ENCODE measurements around the gene ADORA2B. TPM values are rescaled to one million over a fixed set of nuclear protein-coding genes. Genes with fewer than 3 reads are reported as not detected.
A peak's percentile ranks its signal among the peaks of the same experiment; 100 is the strongest.
"Not testable (repeated sequence)": the region's sequence is repeated elsewhere in the genome, so short reads cannot be mapped to it uniquely, and the experiment has no call there.

Gene ADORA2B
- total RNA-seq, 1 donor from 2014 or later = 4.1 TPM

DNA sequence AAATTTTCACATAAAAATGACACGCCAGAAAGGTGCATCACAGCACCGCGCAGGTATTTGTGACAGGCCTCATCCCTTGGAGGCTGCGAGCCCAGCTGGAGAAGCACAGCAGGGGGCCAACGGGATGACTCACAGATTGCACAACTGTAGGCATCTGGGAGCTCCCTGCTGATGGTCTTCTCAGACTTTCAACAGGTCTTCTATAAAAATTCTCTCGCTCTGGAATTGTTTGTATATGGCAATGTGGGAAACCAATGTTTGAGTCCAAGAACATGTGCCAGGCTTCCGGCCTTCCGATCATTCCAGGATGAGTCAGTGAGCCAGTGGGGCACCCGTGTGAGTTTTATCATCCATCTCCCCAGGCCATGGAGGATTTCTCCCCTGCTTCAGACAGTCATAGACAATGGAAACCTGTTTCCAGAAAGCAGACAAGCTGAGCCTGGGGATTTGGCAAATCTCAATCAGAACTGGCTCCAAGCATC lies 24.1 kb upstream of the ADORA2B start:
- no peak for DNase-seq (ENCODE audit: low spot score in 2 of 2)
- FAIRE-seq = no peak

DNA sequence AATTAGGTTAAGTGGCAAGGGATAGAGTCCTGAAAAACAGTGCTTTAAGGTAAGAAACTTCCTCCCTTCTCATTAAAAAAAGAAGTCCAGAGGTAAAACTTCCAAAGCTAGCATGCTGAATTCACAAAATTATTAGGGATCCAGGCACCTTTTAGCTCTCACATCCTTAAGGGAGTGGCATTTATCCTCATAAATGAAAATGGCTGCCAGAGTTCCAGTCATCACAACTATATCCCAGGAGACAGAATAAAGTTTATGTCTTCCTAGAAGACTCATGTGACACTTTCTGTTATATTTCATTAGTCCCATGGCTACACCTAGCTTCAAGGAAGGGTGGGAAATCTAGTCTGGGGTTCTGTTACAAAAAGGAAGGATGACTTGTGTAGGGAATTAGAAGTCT lies 23.3 kb upstream of the ADORA2B start:
- DNase-seq (ENCODE audit: low spot score in 2 of 2) (no peak), FAIRE-seq (no peak)

DNA sequence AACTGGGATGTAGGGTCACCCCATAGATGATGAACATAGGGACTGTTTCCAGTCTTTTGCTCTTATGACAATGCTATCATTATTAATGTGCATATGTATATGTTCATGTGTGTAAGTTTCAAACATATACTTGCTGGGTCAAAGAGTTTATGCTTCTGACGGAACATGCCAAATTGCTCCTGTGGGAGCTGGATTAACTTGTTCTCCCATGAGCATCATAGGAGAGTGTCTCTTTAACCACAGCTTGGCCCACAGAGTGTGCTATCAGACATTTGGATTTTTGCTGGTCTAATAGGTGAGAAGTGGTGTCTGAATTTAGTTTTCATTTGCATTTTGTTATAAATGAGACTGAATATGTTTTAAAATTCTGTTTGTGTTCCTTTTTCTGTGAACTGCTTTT lies 22.3 kb upstream of the ADORA2B start:
- no peak for FAIRE-seq
- no peak for DNase-seq (ENCODE audit: low spot score in 2 of 2)

DNA sequence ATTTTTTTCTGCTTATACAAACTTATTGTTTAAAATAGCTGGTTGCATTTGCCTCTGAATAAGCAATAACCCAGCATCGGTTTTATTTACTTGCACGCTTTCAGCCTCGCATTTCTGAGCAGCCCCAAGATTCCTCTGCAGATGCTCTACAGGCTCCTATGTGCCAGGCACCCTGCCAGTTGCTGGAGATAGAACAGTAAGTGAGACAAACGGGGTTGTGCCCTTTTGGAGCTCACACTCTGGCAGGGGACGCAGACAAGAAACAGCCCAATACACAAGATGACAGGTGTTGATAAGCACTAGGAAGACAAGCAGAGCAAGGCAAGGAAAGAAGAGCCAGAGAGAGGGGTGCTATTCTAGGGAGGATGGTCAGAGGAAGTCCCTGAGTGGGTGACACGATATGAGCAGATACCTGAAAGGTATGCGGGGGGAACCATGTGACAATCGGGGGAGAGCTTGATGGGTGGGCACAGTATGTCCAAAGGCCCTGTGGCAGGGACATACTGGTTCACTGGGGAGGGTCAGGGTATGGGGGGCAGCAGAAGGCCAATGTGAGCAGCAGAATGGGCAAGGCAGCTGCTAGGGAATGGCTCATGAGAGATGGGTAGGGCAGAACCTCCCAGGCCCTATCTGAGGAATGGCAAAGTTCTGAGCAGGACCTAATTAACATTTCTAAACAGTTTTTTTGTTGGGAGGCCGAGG lies 18.7 kb upstream of the ADORA2B start:
- FAIRE-seq = no peak

DNA sequence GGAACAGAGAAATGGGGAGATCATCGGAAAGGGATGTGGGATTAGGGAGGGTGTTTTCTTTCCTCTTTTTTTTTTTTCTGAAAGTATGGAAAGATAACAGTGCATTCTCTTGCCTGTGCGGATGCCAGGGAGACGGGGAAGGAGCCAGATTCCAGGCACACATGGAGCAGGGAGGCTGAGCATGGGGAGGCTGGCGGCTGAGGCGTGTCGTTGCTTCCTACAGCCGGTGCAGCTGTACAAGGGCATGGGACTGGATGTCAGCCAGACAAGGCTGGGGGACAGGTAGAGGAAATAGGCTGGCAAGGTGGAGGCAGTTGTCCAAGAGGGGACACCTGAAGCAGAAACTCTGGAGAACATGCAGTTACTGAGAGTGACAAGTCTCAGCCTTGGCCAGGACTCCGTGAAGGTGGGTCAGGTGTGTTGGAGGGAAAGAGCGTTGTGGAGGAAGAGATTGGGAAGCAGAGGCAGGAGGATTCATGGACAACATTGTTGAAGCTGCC lies 16.6 kb upstream of the ADORA2B start:
- DNase-seq (ENCODE audit: low spot score in 2 of 2) (no peak), FAIRE-seq (no peak)

More for the DNA sequence above, 18.7 kb upstream of the ADORA2B start:
- DNase-seq (ENCODE audit: low spot score in 2 of 2) = no peak

DNA sequence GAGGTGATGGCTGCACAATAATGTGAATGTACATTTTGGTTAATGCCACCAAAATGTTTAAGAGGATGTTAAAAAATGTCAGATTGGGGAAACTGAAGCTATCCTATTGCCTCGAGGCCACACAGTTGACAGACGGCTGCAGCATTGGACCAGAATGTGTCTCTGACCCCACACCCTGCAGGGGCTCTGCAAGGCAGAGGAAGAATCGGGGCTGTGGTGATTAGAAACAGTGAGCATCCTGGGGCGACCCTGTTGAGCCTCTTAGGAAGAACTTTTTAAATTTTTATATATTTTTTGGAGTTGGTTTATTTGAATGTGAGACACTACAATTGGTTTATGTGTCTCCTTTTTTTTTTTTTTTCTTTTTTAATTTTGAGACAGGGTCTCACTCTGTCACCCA lies 15.0 kb upstream of the ADORA2B start:
- FAIRE-seq (no peak), DNase-seq (ENCODE audit: low spot score in 2 of 2) (no peak)

DNA sequence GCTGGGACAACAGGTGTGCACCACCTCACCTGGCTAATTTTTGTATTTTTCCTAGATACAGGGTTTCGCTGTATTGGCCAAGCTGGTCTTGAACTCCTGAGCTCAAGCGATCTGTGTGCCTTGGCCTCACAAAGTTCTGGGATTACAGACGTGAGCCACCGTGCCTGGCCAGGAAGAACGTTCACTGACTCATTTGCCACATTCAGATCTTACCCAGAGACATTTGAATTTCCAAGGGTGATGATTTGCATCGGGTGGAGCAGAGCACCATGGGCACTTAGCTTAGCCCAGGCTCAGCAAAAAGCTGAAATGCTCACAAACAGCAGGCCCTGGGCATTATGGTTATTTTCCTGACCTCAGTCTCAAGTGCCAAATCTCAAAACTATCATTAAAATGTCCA lies 14.5 kb upstream of the ADORA2B start:
- FAIRE-seq (no peak), DNase-seq (ENCODE audit: low spot score in 2 of 2) (no peak)

DNA sequence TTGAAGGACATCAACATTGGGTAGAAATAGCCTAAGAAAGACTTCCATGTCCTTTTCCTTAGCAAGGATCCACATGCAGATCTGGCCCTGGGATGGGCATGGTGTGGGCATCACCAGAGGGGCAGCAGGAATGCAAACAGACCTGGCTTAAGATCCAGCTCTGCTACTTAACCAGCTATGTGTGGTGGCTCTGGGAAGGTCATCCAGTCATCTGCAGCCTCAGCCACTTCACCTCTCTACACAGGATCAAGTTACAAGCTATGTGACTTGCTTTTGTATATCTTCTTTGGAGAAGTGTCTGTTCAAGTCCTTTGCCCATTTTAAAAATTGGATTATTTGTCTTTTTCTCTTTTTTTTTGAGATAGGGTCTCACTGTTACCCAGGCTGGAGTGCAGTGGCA lies 13.5 kb upstream of the ADORA2B start:
- no peak for FAIRE-seq

DNA sequence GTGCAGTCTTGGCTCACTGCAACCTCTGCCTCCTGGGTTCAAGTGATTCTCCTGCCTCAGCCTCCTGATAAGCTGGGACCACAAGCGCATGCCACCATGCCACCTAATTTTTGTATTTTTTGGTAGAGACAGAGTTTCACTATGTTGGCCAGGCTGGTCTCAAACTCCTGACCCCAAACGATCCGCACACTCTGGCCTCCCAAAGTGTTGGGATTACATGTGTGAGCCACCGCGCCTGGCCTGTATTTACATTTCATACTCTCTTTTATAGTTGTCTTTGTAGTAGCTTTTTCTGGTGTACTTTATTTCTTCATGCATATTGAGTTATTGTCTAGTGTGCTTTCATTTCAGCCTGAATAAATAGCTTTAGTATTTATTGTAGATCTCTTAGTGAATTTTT lies 10.1 kb upstream of the ADORA2B start:
- FAIRE-seq (no peak), DNase-seq (ENCODE audit: low spot score in 2 of 2) (no peak)

More for the DNA sequence above, 13.5 kb upstream of the ADORA2B start:
- DNase-seq (ENCODE audit: low spot score in 2 of 2) = no peak

DNA sequence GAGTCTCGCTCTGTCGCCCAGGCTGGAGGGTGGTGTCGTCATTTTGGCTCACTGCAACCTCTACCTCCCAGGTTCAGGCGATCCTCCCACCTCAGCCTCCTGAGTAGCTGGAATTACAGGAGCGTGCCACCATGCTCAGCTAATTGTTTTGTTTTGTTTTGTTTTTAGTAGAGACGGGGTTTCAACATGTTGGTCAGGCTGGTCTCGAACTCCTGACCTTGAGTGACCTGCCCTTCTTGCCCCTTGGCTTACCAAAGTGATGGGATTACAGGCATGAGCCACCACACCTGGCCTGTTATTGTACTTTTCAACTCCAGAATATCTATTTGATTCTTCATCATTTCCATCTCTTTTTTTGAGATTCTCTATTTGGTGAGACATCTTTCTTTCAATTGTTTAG lies 9.0 kb upstream of the ADORA2B start:
- FAIRE-seq (no peak), DNase-seq (ENCODE audit: low spot score in 2 of 2) (no peak)

DNA sequence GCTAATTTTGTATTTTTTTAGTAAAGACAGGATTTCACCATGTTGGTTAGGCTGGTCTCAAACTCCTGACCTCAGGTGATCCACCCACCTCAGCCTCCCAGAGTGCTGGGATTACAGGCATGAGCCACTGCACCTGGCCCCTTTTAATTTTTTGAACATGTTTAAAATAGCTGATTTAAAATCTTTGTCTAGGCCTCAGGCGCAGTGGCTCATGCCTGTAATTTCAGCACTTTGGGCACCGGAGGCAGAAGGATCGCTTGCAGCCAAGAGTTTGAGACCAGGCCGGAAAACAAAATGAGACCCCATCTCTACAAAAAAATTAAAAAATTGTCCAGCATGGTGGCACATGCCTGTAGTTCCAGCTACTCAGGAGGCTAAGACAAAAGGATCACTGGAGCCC lies 8.4 kb upstream of the ADORA2B start:
- not testable (repeated sequence) for FAIRE-seq; DNase-seq (ENCODE audit: low spot score in 2 of 2)

DNA sequence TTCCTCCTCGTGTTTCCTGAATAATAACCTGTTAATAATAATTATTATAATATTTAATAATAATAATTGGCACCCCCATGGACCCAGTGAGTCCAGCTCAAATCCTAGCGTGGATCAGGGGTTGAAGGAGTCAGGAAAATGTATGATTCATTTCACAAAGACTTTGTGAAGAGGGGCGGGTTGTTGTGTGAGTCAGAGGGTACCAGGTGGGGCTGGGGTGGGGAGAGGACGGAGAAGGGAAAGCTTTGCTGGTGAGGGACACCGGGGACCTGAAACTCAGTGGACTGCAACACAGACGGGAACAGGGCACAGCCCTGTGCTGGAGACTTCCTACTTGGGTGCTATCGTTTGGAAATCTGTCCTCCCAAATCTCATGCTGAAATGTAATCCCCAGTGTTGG lies 3.1 kb upstream of the ADORA2B start:
- DNase-seq (ENCODE audit: low spot score in 2 of 2) = no peak
- FAIRE-seq = no peak

DNA sequence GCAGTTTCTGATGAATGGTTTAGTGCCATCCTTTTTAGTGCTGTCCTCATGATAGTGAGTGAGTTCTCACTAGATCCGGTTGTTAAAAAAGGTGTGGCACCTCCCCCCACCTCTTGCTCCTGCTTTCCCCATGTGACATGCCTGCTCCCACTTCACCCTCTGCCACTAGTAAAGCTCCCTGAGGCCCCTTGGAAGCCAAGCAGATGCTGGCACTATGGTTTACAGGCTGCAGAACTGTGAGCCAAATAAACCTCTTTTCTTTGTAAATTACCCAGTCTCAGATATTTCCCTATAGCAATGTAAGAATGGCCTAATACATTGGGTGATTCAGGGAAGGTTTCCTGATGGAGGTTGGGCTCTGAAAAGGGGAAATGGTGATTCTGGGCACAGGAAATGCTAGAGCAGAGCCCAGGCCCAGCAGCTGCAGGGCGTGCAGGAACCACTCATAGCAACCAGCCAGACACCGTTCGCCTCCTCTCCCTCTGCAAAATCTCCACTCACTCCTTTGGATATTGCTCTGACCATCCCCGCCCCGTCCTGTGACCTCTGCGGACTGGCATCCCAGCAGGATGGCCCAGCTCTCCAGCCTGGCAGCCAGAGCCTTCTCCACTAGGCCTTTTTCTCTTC lies 2.6 kb upstream of the ADORA2B start:
- FAIRE-seq = no peak
- no peak for DNase-seq (ENCODE audit: low spot score in 2 of 2)

DNA sequence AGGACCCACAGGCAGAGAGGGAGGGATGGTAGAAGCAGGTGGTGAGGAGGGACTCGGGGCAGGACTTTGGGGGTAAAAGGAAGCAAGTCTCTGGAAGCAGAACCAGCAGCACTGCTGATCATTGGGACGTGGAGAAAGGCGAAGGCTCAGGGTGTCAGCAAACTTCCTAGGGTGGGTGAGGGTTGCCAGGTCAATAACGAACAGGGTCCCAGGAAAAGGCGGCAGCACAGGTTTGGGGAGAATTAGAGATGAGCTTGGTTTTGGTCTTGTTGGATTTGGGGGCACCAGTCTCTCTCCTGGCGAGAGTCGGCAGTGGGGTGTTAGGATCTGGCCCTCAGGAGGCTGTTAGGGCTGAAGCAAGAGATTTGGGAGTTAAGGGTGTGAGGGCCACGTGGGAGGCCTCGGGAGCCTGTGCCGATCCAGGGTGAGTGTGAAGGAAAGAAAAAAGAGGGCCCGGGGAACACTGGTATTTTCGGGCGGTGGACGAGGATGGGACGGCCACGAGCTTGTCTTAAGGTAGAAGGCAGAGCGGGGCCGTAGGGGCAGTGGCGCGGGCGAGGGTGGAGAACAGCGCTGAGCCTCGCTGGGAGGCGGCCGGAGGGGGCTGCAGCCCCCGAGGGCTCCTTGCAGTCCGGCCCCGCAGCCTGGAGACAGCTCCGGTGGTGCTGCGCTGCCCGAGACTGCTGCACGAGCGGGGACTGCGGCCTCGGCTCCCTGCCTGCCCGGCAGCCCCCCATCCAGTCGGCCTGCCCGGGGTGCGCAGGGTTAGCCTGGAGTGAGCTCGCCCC lies 765 bp upstream of the ADORA2B start:
- FAIRE-seq = no peak
- no peak for DNase-seq (ENCODE audit: low spot score in 2 of 2)

DNA sequence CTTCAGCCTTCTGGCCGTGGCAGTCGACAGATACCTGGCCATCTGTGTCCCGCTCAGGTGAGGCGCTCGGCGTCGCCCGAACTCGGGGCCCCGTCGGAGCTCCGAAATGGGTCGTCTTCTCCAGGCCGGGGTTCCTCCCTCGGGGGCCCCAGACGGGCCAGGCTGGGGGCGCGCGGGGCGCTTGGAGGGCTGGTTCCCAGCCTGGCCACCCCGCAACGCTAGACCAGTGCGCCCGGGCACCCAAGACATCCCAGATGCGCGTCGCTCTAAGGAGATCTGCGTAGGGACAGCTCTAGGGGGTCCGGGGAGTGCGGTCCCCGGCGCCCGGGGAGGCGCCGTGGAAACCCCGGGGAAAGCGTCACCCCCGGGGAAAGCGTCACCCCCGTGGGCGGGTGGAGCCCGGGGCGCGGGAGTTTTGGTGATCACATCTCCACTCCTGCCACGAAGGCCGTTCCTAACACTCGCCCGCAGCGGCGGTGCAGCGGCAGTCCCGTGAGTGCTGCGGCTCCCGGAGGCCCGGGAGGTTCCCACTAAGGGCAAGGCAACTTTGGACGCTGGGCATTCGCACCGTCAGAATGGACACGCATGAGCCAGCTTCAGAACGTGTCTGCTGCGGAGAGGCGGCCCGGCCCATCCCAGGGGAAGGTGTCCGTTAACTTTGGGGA lies 729 bp downstream of the ADORA2B start:
- DNase-seq (ENCODE audit: low spot score in 2 of 2) = peak in 1 of 2 donors; percentile 42

DNA sequence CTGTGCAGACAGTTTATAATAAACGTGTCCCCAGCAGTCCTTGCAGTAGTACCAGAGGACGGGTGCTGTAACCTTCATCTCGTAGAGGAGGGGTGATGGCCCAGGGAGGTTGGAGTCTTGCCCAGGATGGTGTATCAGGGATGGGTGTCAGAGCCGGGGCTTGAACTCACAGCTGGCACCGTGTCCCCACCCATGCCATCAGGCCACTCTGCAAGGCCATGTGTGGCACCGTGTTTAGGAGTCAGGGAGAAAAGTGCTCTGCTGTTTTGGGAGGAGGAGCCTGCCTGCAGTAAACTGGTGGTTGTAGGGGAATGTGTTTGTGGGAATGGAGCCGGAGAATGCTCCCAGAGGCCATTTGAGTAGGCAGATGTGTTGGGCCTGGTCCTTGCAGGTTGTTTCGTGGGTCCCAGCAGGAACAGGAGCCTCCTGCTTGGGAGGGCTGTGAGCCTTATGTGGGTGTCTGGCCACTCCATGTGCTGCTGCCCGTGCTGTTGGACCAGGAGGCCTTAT lies 1.7 kb downstream of the ADORA2B start:
- DNase-seq (ENCODE audit: low spot score in 2 of 2) (no peak), FAIRE-seq (no peak)

More for the DNA sequence above, 729 bp downstream of the ADORA2B start:
- no peak for FAIRE-seq

DNA sequence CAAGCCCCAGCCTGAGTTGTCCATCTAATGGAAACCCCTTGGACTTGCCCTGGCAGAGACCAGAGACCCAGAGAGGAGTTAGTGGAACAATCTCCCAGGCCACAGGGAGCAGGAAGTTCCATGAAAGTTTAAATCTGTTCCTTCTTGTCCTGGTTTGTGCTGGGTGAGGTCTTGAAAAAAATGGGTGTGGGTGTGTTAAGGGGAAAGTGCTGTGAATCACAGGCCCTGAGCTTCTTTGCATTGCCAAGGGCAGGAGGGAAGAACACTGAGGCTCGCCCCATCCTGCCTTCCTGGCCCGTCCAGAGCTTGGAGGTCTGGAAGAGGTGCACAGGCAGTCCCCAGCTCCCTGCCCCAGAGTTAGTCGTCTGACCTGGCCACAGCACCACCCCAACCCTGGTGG lies 2.3 kb downstream of the ADORA2B start:
- DNase-seq (ENCODE audit: low spot score in 2 of 2) (no peak), FAIRE-seq (no peak)

DNA sequence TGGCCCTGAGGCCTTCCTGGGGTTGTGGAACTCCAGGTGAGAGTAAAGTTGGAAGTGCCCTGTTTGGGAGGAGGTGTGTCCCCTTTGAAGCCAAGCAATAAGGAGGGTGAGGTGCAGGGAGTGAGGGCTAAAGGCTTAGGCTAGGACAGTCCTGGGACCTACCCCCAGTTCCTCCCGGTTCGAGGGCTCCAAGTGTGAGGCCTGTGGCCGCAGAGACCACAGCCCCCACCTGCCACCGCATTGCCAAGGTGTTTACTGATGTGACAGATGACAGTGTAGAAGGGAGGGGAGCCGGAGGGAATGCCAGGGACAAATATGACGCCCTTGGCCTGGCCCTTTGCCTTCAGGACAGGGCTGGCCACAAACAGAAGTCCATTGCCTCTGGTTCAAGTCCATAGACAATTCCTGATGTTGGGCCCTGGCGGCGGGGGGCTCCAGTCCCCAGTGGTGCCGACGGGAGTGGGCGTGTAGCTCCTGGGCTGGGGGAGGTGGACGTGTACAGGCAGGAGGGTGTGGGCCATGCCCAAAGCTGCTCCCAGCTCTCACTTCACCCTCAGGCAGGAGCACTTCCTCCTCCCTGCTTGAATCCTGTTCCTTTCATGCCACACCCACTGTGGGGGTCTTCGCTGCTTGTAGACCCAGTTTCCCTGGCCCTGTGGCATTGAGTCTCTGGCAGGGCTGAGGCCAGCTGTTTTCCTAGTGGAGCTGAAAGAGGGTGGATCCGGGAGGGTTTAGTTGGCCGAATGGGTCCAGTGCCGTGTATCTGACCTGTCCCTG lies 3.2 kb downstream of the ADORA2B start:
- FAIRE-seq (no peak), DNase-seq (ENCODE audit: low spot score in 2 of 2) (no peak)

DNA sequence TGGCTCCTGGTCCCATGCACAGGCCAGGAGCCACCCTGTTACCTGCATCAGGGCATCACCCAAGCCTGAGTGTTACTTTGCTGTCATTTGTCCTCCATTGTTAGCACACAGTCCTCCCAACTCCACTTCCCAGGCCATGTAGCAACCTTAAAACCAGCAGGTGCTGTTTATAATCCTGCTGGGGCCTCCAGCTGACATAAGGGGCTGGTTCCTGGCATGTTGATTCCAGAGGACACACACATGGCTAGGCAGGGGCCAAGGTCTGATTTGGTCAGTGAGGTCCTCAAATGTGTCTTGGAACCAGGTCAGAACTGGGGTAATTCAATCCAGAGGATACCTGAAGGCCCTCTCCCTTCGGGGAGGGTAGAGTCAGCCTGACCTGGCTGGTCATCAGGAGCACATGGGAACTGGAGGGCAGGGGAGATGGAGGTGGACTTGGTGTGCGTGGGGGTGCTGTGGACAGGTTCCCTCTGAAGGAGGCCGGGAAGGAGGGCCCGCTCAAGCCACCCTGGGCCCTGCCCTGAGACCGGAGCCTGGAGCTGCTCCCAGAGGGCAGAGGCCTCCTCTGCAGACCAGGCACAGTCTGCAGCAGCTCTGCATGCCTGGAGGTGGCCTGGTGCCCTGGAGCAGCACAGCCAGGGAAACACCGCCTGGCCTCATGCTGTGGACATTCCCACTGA lies 6.6 kb downstream of the ADORA2B start:
- DNase-seq (ENCODE audit: low spot score in 2 of 2) (no peak), FAIRE-seq (no peak)

Data from frontal cortex (tissue), 4 donors.